HL-60 (cell line): ENCODE results near the gene GADD45GIP1.
"Not testable (repeated sequence)": the region's sequence is repeated elsewhere in the genome, so short reads cannot be mapped to it uniquely, and the experiment has no call there.

Experiments
- DNase-seq, 2 experiments: peaks; one replicate each; pipeline ENCODE4 v3.0.0-alpha.2; 2010 to 2020; ENCODE audit warnings: low read depth in 1 of 2, low spot score in 1 of 2
- H3K27ac ChIP-seq: fragments of 250-450 bp; sonication (Bioruptor Pico); replicated peaks from 2 replicates; pipeline ENCODE4 v1.5.1; 2020; ENCODE audit warnings: mild to moderate bottlenecking, moderate library complexity
- H3K27me3 ChIP-seq: fragments of 250-450 bp; sonication (Bioruptor Pico); 2 replicates; pipeline ENCODE4 v1.5.1; 2021; ENCODE audit warnings: mild to moderate bottlenecking, moderate library complexity; ENCODE audit not compliant: insufficient read depth, poor library complexity, severe bottlenecking
- H3K4me3 ChIP-seq: replicated peaks from 2 replicates; pipeline ENCODE4 v1.5.1; 2011; ENCODE audit warnings: mild to moderate bottlenecking, control low read depth, low read length; ENCODE audit not compliant: insufficient read depth
- CTCF ChIP-seq: IDR thresholded peaks from one replicate; pipeline ENCODE4 v1.5.1; 2011; ENCODE audit warnings: low read length, control low read depth, inconsistent platforms; ENCODE audit not compliant: insufficient read depth
- GABPA ChIP-seq: IDR thresholded peaks from 2 replicates; pipeline ENCODE4 v1.6.1; 2012; ENCODE audit warnings: low read depth
- POLR2AphosphoS5 ChIP-seq: IDR thresholded peaks from 2 replicates; pipeline ENCODE4 v1.6.1; 2012; ENCODE audit warnings: low read depth
- SPI1 ChIP-seq: IDR thresholded peaks from 2 replicates; pipeline ENCODE4 v1.6.1; 2012; ENCODE audit warnings: low read depth, mild to moderate bottlenecking, borderline replicate concordance
- TF ChIP-seq, protein P1 (sequence below): IDR thresholded peaks from 2 replicates; pipeline ENCODE4 v1.6.1; 2012; ENCODE audit warnings: low read depth; ENCODE audit not compliant: insufficient replicate concordance

GADD45GIP1 gene

DNA sequence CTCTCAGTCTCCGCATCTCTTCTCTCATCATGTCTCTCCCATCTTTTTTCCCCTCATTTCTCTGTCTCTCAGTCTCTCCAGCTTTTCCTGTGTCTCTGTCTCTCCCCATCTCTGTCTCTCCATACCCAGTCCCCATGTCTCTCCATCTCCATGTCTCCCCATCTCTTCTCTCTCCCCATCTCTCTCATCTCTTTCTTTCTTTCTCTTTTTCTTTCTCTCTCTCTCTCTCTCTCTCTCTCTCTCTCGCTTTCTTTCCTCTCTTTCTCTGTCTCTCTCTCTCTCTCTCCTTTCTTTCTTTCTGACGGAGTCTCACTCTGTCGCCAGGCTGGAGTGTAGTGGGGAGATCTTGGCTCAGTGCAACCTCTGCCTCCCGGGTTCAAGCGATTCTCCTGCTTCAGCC, 25.6 kb upstream of the GADD45GIP1 start:
- Histone ChIP-seq H3K4me3 (no peak overlapping the region), H3K27me3 (peaks cover 11% of the 10 kb centered on the region), H3K27ac (no peak overlapping the region)
- TF ChIP-seq GABPA (no peak), SPI1 (no peak), CTCF (no peak), POLR2AphosphoS5 (no peak)
- TF ChIP-seq, protein P1, sequence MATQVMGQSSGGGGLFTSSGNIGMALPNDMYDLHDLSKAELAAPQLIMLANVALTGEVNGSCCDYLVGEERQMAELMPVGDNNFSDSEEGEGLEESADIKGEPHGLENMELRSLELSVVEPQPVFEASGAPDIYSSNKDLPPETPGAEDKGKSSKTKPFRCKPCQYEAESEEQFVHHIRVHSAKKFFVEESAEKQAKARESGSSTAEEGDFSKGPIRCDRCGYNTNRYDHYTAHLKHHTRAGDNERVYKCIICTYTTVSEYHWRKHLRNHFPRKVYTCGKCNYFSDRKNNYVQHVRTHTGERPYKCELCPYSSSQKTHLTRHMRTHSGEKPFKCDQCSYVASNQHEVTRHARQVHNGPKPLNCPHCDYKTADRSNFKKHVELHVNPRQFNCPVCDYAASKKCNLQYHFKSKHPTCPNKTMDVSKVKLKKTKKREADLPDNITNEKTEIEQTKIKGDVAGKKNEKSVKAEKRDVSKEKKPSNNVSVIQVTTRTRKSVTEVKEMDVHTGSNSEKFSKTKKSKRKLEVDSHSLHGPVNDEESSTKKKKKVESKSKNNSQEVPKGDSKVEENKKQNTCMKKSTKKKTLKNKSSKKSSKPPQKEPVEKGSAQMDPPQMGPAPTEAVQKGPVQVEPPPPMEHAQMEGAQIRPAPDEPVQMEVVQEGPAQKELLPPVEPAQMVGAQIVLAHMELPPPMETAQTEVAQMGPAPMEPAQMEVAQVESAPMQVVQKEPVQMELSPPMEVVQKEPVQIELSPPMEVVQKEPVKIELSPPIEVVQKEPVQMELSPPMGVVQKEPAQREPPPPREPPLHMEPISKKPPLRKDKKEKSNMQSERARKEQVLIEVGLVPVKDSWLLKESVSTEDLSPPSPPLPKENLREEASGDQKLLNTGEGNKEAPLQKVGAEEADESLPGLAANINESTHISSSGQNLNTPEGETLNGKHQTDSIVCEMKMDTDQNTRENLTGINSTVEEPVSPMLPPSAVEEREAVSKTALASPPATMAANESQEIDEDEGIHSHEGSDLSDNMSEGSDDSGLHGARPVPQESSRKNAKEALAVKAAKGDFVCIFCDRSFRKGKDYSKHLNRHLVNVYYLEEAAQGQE: no peak
- DNase-seq: no peak

- Histone ChIP-seq H3K27me3 (peaks cover 11% of the 10 kb centered on the region), H3K4me3 (no peak overlapping the region), H3K27ac (no peak overlapping the region)
- no peak for DNase-seq
- TF ChIP-seq GABPA (no peak), CTCF (no peak), POLR2AphosphoS5 (no peak), SPI1 (no peak)
- TF ChIP-seq, protein P1: no peak
These were observed 23.0 kb upstream of the GADD45GIP1 start for GRCh38 chr19:12979974-12980373.

DNA sequence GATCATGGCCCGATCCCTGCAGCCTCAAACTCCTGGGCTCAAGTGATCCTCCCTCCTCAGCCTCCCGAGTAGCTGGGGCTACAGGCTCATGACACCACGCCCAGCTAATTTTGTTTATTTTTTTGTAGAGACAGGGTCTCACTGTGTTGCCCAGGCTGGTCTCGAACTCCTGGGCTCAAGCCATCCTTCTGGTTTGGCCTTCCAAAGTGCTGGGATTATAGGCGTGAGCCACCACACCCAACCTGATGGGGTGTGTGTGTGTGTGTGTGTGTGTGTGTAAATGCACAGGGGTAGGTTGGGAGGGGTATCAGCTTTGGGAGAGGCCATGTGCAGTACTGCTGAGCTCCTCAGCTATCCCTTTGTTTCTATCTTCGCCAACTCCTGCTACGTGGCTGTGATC, 19.1 kb upstream of the GADD45GIP1 start:
- not testable (repeated sequence) for DNase-seq, H3K4me3 ChIP-seq, H3K27ac ChIP-seq

GRCh38 chr19:12975221-12975741, 18.3 kb upstream of the GADD45GIP1 start:
- TF ChIP-seq POLR2AphosphoS5: no peak
- no peak for TF ChIP-seq SPI1
- TF ChIP-seq, protein P1: no peak
- TF ChIP-seq CTCF: no peak
- TF ChIP-seq GABPA: no peak
- no peak for DNase-seq
- no peak overlapping the region for H3K27ac ChIP-seq
- no peaks in the 10 kb centered on the region for H3K27me3 ChIP-seq
- H3K4me3 ChIP-seq: no peak overlapping the region

More for the DNA sequence above, 19.1 kb upstream of the GADD45GIP1 start:
- H3K27me3 ChIP-seq: not testable (repeated sequence)
